Astrocyte (in vitro differentiated cells and primary cell): ENCODE results near the gene ANO4.

Source experiments
- CTCF ChIP-seq: IDR thresholded peaks from 2 replicates; pipeline ENCODE4 v1.5.1; 2011; ENCODE audit warnings: low read depth, mild to moderate bottlenecking, inconsistent platforms, low read length, moderate library complexity; ENCODE audit not compliant: insufficient read depth
- EZH2 ChIP-seq: IDR thresholded peaks from 2 replicates; pipeline ENCODE4 v1.6.1; 2012; ENCODE audit warnings: mild to moderate bottlenecking, low read length, inconsistent platforms; ENCODE audit not compliant: insufficient read depth

DNA sequence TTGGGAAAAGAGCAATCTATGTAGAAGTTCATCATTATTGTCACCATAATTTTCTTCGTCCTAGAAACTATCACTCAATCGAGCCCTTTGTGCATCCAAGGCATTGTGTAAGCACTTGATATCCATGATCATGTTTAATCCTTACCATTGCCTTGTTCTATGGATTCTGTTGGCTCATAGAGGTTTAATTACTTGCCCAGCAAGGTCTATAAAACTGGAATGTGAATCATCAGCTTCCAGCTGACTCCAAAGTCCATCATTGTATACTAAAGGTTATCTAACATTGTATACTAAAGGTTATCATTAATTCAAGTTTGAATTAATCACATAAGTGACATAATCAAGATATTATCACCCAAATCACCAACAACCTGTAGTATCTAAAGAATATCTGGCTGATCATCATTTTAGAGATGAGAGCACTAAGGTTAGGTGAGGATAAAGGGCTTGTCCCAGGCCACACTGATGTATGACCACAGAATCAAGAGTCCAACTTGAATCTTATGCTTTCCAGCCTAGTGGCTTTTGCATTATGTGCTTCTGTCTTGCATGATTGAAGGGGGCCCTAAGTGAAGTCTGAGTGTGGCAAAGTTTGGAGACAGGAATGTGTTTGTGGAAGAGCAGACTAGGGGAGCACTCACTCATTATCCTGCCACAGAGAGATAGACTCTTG lies 188.1 kb downstream of the ANO4 start:
- TF ChIP-seq CTCF (no peak), EZH2 (no peak)
